HL-60/S4 (cell line): ENCODE data around the gene ZBTB25.

Experiments
- in situ Hi-C: fragments of 300-500 bp; cut with MboI; formaldehyde crosslinking; loops from 2 replicates; pipeline ENCODE4 v1.14.3; 2022; ENCODE audit warnings: low sequenced_read_pairs

The ZBTB25 gene

DNA sequence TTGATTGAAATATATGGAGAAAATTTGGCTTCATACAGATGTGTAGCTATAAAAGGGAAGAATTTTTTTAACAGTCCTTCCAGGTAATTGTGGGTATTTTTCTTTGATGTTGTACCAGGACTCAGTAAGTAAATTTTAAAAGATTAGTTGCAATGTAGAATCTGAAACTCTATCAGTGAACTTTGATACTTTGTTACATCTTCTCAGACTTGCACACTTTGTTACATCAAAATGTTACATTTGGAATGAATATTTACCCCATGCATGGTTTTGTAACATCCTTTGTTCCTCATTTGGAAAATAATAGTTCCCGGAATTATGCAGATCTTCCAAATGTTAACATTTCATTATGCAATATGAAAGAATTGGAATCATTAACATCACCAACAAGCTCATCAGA is 101.7 kb downstream of the ZBTB25 start:
- in situ Hi-C loops: no loop called here

DNA sequence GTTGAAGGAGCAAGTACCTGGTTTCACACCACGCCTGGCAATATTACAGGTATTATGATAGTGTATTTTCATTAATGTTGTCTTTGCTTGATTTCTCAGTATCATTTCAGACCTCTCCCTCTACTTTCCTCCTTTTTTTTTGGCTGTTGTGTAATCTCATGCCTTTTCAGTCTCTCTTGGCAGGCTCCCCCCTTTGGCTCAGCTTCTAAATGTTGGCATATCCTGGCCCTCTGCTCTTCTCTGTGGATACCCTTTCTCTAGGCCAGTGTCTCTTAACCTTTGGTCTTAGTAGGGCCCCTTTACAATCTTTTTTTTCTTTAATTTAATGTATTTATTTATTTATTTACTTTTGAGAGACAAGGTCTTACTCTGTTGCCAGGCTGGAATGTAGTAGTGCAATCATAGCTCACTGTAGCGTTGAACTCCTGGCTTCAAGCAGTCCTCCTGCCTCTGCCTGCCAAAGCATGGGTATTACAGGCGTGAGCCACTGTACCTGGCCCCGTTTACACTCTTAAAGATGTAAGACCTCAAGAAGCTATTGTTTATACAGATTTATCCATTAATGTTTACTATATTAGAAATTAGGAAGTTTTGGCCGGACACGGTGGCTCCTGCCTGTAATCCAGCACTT is 102.7 kb downstream of the ZBTB25 start:
- in situ Hi-C loops: no loop called here
